GM19438 (cell line): Measurements from ENCODE around the gene TM4SF4.

Source experiments
- ATAC-seq: cut with Tn5 transposase; IDR thresholded peaks from one replicate; pipeline ENCODE4 v1.9.1; 2021; ENCODE audit warnings: low read depth; ENCODE audit not compliant: unreplicated experiment

Gene TM4SF4

DNA sequence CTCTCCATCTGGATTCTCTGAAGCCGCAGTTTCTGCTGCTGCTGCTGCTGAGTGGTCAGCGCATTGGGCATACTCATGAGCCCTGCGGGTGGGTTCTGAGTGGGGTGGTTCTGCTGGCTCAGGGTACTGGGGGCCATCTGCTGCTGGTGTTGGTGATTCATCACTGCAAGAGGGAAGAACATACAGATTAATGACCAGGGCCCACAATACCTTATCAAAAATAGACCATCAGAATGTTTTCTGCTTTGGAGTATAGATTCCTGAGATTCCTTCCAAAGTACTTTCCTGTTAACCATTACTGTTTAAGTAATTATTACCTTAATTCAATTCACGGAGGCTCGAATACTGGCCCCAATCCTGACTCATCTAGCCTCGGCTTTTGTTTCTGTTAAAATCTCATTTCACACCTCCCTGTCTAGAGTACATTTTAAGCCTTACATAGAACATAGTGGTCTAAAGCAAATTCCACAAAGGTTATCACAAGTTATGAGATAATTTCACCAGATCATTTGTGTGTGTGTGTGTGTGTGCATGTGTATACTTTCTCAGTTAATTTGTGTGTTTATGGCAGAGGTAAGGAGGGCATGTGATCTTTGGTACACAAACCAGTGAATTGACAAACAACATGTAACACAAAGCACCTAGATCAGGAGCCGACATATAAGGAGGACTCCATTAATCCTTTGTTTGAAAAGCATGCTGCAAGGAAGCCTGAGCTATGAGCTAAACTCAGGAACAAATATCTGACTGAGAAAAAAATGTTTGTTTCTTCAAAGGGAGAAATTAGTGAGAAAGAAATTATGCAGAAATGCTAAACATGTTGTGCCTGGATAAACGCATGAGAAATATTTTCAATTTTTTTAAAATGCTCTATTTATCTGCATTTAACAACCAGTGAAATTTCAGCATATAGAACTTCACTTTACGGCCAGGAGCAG is 68.1 kb downstream of the TM4SF4 start:
- ATAC-seq: no peak

DNA sequence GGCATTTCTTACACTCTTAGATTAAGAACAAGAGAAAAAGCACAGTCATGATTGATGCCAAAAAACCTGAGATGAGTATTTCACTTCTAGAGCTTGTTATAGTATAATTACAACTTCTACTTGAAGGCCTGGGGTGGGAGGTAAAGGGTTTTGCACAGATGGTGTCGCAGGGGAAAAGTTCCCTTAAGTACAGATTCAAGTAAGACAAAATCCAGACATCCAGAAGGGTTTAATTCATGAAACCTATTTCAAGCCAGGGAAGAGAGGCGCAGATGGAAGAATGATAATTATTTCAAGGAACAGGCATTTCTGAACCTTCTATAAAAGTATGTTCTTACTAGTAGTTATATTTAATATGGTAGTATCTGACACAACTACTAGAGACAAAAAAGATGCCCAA is 70.6 kb downstream of the TM4SF4 start:
- no peak for ATAC-seq

DNA sequence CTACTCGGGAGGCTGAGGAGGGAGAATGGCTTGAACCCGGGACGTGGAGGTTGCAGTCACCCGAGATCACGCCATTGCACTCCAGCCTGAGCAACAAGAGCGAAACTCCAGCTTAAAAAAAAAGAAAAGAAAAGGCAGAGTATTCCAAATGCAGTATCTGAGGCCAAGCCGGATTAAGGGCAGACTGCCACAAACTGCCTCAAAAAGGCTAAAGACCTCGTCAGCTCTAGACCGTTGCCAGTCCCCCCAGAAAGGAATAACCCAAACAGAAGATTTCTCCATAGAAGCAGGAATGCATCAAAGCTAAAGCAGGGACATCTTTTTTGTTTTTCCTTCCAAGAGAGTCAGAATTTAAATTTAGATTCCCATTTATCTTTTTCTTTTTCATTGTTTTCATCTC is 72.9 kb downstream of the TM4SF4 start:
- no peak for ATAC-seq

DNA sequence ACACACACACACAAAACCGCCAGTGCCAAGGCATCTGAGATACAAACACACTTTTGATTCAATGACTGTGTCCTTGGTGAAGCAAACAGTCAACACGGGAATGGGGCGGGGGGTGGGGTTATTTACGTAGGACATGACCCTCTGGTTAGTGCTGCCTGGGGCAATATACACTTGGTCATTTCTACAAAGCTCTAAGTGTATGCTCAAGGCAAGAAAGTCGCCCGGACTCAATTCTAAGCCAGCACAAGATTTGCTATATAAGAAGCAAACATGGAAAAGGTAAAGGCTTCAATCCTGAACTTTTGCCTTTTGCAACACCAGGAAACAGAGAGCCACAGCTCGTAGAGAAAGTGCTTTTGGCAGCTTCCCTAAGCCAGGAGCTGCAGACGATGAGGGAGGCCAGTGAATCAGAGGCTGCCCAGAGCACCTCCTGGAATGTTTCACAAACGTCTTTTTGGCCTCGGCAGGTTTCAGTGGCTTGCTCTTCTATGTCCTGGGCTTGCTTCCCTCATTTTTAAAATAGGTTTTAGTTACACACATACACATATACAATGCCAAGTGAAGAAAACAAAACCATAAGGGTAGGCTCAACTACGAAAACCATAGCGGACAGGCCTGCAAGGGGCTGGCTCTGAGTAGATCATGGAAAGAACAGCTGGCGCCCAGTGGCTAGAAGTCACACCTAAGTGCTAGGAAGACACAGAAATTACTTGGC is 73.6 kb downstream of the TM4SF4 start:
- ATAC-seq: no peak

DNA sequence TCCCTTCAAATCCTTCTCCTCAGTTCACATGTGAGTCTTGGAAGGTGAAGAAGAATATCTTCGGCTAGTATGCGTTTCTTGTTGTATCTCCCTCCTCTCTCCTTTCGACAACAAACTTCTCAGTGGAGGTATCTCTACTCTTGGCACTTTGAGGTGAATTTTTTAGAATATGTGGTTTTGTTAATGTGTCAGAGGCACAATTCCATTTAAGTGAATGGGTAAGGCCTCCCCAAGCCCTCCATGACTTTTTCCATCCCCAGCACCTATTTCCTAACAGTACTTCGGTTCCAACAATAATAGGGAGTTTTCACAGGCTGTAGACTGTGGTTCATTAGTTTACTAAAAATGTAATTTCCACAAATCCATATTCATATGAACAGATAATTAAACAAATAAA is 74.2 kb downstream of the TM4SF4 start:
- no peak for ATAC-seq

DNA sequence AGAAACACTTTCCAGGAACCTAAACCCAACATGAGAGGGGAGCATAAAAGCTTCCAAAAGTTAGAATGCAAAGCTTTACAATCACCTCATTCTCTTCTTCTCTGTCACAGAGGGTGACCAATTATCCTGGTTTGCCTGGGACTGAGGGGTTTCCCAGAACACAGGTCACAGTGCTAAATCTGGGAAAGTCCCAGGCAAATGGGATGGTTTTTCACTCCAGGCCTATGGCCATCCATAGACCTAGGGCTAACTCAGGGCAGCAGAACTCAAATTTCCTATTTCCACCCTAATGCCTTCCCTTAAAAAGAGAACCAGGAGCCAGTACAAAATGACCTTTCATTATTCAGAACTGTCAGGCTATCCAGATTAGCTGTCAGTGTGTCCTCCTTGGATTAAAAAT is 77.0 kb downstream of the TM4SF4 start:
- no peak for ATAC-seq

DNA sequence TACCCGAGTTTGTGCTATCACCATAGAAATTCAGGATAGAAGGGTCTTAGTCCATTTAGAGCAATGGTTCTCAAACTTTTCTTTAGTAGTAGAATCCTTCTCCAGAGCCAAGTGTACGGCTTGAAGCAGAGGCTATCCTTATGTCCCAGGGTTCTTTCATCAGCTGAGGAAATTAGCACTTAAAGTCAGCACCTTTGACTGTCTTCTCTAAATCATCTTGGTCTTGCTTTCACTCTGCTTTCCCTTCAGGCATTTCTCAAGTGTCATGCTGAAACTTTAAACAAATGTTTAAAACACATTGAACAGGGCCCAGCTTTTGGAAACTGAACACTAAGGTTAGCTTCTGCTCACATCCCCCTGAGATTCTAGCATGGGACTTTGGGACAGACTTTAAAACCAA is 78.2 kb downstream of the TM4SF4 start:
- ATAC-seq: no peak
